GM23248 (cell line): ENCODE results near the gene TEKTIP1. TPM values are rescaled to one million over a fixed set of nuclear protein-coding genes. Genes with fewer than 3 reads are reported as not detected.

Experiments used
- DNase-seq: peaks from one replicate; pipeline ENCODE4 v3.0.0-alpha.2; 2015
- H2AFZ ChIP-seq: fragments of 200-600 bp; sonication (generic); 2 replicates; pipeline ENCODE4 v1.6.1; 2016; ENCODE audit warnings: antibody characterized with exemption
- H3F3A ChIP-seq: fragments of 200-600 bp; sonication (generic); 2 replicates; pipeline ENCODE4 v1.6.1; 2016; ENCODE audit warnings: mild to moderate bottlenecking, antibody characterized with exemption, mixed run types; ENCODE audit not compliant: insufficient read depth
- H3K27ac ChIP-seq: fragments of 200-600 bp; sonication (generic); 2 replicates; pipeline ENCODE4 v1.5.1; 2016; ENCODE audit warnings: mild to moderate bottlenecking
- H3K27me3 ChIP-seq: fragments of 200-600 bp; sonication (generic); replicated peaks from 2 replicates; pipeline ENCODE4 v1.6.1; 2016; ENCODE audit warnings: mild to moderate bottlenecking; ENCODE audit not compliant: insufficient read depth
- H3K36me3 ChIP-seq: fragments of 200-600 bp; sonication (generic); 2 replicates; pipeline ENCODE4 v1.6.1; 2016; ENCODE audit warnings: low read depth, mild to moderate bottlenecking
- H3K4me1 ChIP-seq: fragments of 200-600 bp; sonication (generic); 2 replicates; pipeline ENCODE4 v1.6.1; 2016; ENCODE audit warnings: mild to moderate bottlenecking; ENCODE audit not compliant: insufficient read depth
- H3K4me2 ChIP-seq: fragments of 200-600 bp; sonication (generic); one replicate; pipeline ENCODE4 v1.6.1; 2016; ENCODE audit warnings: mild to moderate bottlenecking; ENCODE audit not compliant: unreplicated experiment
- H3K4me3 ChIP-seq: fragments of 200-600 bp; sonication (generic); 2 replicates; pipeline ENCODE4 v1.5.1; 2016; ENCODE audit warnings: mild to moderate bottlenecking
- H3K79me2 ChIP-seq: fragments of 200-600 bp; sonication (generic); 2 replicates; pipeline ENCODE4 v1.6.1; 2016; ENCODE audit warnings: mild to moderate bottlenecking; ENCODE audit not compliant: insufficient read depth
- H3K9ac ChIP-seq: fragments of 200-600 bp; sonication (generic); 2 replicates; pipeline ENCODE4 v1.6.1; 2016; ENCODE audit warnings: mild to moderate bottlenecking
- H3K9me2 ChIP-seq: fragments of 200-600 bp; sonication (generic); 2 replicates; pipeline ENCODE4 v1.6.1; 2016; ENCODE audit warnings: mixed run types, mild to moderate bottlenecking, moderate library complexity; ENCODE audit not compliant: insufficient read depth
- H3K9me3 ChIP-seq: fragments of 200-600 bp; sonication (generic); one replicate; pipeline ENCODE4 v1.6.1; 2017; ENCODE audit warnings: low read depth
- H4K20me1 ChIP-seq: fragments of 200-600 bp; sonication (generic); 2 replicates; pipeline ENCODE4 v1.6.0; 2016; ENCODE audit not compliant: insufficient read depth
- EZH2 ChIP-seq: fragments of 200-600 bp; sonication (generic); IDR thresholded peaks from 2 replicates; pipeline ENCODE4 v1.6.1; 2018; ENCODE audit warnings: antibody characterized with exemption, mild to moderate bottlenecking; ENCODE audit not compliant: insufficient read depth, poor library complexity, severe bottlenecking
- EZH2phosphoT487 ChIP-seq: fragments of 200-600 bp; sonication (generic); IDR thresholded peaks from 2 replicates; pipeline ENCODE4 v1.6.1; 2018; ENCODE audit warnings: antibody characterized with exemption, moderate library complexity, mild to moderate bottlenecking, low read depth; ENCODE audit not compliant: insufficient read depth
- WGBS, 2 experiments: methylation state at CpG; one replicate each; pipeline ENCODE4 v1.1.6; 2015 to 2017; ENCODE audit warnings: low lambda C conversion rate in 2 of 2, low coverage in 1 of 2; ENCODE audit errors: missing lambda C conversion rate in 2 of 2; 5-methylcytosine and 5-hydroxymethylcytosine counted together
- in situ Hi-C: fragments of 300-500 bp; cut with MboI; formaldehyde crosslinking; loops from 2 replicates; pipeline ENCODE4 v1.15.0; 2020
- polyA plus RNA-seq: library from polyadenylated mRNA; unstranded; fragments of >200 nt; fragmentation: Nextera tagmentation; extraction: Ambion mirVana; gene quantifications from 2 replicates; pipeline ENCODE4 v1.2.1, GENCODE V29; 2016
- total RNA-seq: library from RNA; depleted of rRNA; stranded (reverse); fragments of >200 nt; shearing (Covaris generic); gene quantifications from 2 replicates; pipeline ENCODE4 v1.2.3, GENCODE V29; 2014

TEKTIP1 gene
- total and polyA plus RNA-seq, 2 experiments from 2014 or later, result not detected

GRCh38 chr19:3518255-3518654 is 20.7 kb upstream of the TEKTIP1 start:
- in situ Hi-C loops, result no loop called here
- no peak for DNase-seq
- no peaks in the 10 kb centered on the region for H3K36me3 ChIP-seq
- H3K9ac ChIP-seq, result no peak overlapping the region
- no peaks in the 10 kb centered on the region for H3K9me3 ChIP-seq
- no peak overlapping the region for H3K4me3 ChIP-seq
- H3F3A ChIP-seq, result no peaks in the 10 kb centered on the region
- H3K27me3 ChIP-seq, result no peaks in the 10 kb centered on the region
- no peaks in the 10 kb centered on the region for H3K4me1 ChIP-seq
- H2AFZ ChIP-seq, result no peak overlapping the region
- no peak overlapping the region for H3K27ac ChIP-seq
- peaks cover 4% of the 10 kb centered on the region; the same call in 1 of the 2 replicates for H4K20me1 ChIP-seq
- H3K79me2 ChIP-seq, result peaks cover 100% of the 10 kb centered on the region
- WGBS, 2 experiments, result 85 to 89% methylated on average over 10 of the region's 10 CpGs
- no peak overlapping the region for H3K4me2 ChIP-seq
- TF ChIP-seq EZH2phosphoT487 (no peak), EZH2 (no peak)
- no peaks in the 10 kb centered on the region for H3K9me2 ChIP-seq

GRCh38 chr19:3518659-3519058 is 20.3 kb upstream of the TEKTIP1 start:
- H3F3A ChIP-seq, result no peaks in the 10 kb centered on the region
- TF ChIP-seq EZH2phosphoT487 (no peak), EZH2 (no peak)
- in situ Hi-C loops, result no loop called here
- H3K36me3 ChIP-seq, result no peaks in the 10 kb centered on the region
- no peak overlapping the region for H2AFZ ChIP-seq
- H3K9ac ChIP-seq, result no peak overlapping the region
- H3K4me2 ChIP-seq, result no peak overlapping the region
- H3K9me3 ChIP-seq, result no peaks in the 10 kb centered on the region
- no peaks in the 10 kb centered on the region for H3K27me3 ChIP-seq
- no peaks in the 10 kb centered on the region for H3K9me2 ChIP-seq
- H4K20me1 ChIP-seq, result peaks cover 4% of the 10 kb centered on the region; the same call in 1 of the 2 replicates
- peaks cover 100% of the 10 kb centered on the region for H3K79me2 ChIP-seq
- H3K27ac ChIP-seq, result no peak overlapping the region
- H3K4me1 ChIP-seq, result no peaks in the 10 kb centered on the region
- H3K4me3 ChIP-seq, result no peak overlapping the region
- 87 to 94% methylated on average over 2 of the region's 2 CpGs for WGBS, 2 experiments
- no peak for DNase-seq

- in situ Hi-C loops, result no loop called here
- no peaks in the 10 kb centered on the region for H3K27me3 ChIP-seq
- H3K9me2 ChIP-seq, result no peaks in the 10 kb centered on the region
- TF ChIP-seq EZH2phosphoT487 (no peak), EZH2 (no peak)
- H3K4me1 ChIP-seq, result no peaks in the 10 kb centered on the region
- H3K9ac ChIP-seq, result no peak overlapping the region
- no peak overlapping the region for H3K4me3 ChIP-seq
- H3K4me2 ChIP-seq, result no peak overlapping the region
- no peak for DNase-seq
- no peak overlapping the region for H2AFZ ChIP-seq
- WGBS, 2 experiments, result 86 to 89% methylated on average over 18 of the region's 18 CpGs
- no peak overlapping the region for H3K27ac ChIP-seq
- peaks cover 4% of the 10 kb centered on the region; the same call in 1 of the 2 replicates for H4K20me1 ChIP-seq
- H3F3A ChIP-seq, result no peaks in the 10 kb centered on the region
- no peaks in the 10 kb centered on the region for H3K36me3 ChIP-seq
- H3K79me2 ChIP-seq, result peaks cover 99% of the 10 kb centered on the region
- no peaks in the 10 kb centered on the region for H3K9me3 ChIP-seq
These were observed 19.8 kb upstream of the TEKTIP1 start for GRCh38 chr19:3519126-3519525.

- WGBS, 2 experiments, result 88 to 93% methylated on average over 33 to 37 of the region's 37 CpGs
- TF ChIP-seq EZH2phosphoT487, result no peak
- TF ChIP-seq EZH2, result no peak
- no peak overlapping the region for H3K4me3 ChIP-seq
- DNase-seq, result no peak
- no peaks in the 10 kb centered on the region for H3K36me3 ChIP-seq
- peaks cover 4% of the 10 kb centered on the region; the same call in 1 of the 2 replicates for H4K20me1 ChIP-seq
- H3K9me3 ChIP-seq, result no peaks in the 10 kb centered on the region
- H3K9ac ChIP-seq, result no peak overlapping the region
- H3K4me2 ChIP-seq, result no peak overlapping the region
- H3K79me2 ChIP-seq, result peaks cover 86% of the 10 kb centered on the region
- H3K4me1 ChIP-seq, result no peaks in the 10 kb centered on the region
- H2AFZ ChIP-seq, result no peak overlapping the region
- no peaks in the 10 kb centered on the region for H3K9me2 ChIP-seq
- in situ Hi-C loops, result no loop called here
- no peak overlapping the region for H3K27ac ChIP-seq
- H3F3A ChIP-seq, result no peaks in the 10 kb centered on the region
- no peaks in the 10 kb centered on the region for H3K27me3 ChIP-seq
These were observed 18.5 kb upstream of the TEKTIP1 start for GRCh38 chr19:3520166-3521103.
